Activated CD4-positive, CD25-positive, alpha-beta regulatory T cell treated with anti-CD3 and anti-CD28 coated beads, Interleukin-2, amount 50 U/mL, for 72 hours (primary cell): Measurements from ENCODE around the gene MACROD1.

ENCODE experiments used
- DNase-seq: peaks from one replicate; pipeline ENCODE4 v3.0.0; 2021

The MACROD1 gene

GRCh38 chr11:64008283-64008913, 157.5 kb downstream of the MACROD1 start:
- DNase-seq: no peak

DNA sequence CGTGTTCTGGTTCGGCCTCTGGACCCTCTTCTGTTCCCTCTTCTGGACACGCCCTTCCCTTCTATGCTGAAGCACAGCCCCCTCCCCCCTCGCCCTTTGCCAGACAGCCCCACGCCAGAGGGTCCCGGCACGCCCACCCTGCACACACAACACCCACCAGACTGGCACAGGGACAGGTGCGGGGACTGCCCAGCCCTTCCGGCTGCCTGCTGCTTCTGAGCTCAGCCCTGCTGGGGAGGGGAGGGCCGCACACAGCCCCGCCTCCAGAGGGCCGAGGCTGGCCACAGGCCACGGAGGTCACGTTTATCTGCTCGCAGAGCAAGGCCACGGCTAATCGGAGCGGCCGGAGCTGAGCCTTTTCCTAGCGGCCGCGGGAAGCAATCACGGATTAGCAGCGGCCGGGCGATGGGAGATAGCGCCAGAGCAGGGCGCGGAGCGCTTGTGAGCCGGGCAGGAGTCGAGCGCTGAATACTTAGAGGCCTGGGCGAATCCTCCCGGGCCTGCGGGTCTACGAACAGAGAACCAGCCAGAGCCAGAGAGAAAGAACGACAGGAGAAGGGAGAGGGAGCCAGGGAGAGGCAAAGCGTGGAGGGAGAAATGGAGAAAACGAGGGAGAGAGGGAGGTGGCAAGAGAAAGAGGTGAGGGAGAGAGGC, 158.2 kb downstream of the MACROD1 start:
- no peak for DNase-seq

DNA sequence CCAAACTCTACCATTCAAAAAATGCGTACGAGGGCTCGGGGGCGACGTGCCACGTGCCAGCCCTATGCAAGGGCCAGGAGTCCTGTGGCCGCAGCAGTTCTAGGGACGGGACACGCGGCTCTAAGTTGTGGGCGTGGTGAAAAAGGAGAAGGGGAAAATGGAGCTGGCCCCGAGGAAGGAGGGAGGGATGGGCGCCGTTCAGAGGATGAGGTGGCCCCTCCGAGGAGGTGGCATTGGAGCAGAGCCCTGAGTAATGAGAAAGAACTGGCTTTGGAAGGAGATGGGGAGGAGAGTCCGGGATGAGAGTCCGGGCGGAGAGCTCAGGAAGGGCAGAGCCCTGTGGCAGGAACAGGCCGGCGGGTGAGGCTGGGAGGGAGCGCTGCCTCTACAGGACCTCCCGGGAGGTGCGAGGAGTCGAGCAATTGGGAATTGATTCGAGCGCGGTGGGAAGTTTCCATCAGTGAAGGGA, 158.7 kb downstream of the MACROD1 start:
- DNase-seq: no peak

DNA sequence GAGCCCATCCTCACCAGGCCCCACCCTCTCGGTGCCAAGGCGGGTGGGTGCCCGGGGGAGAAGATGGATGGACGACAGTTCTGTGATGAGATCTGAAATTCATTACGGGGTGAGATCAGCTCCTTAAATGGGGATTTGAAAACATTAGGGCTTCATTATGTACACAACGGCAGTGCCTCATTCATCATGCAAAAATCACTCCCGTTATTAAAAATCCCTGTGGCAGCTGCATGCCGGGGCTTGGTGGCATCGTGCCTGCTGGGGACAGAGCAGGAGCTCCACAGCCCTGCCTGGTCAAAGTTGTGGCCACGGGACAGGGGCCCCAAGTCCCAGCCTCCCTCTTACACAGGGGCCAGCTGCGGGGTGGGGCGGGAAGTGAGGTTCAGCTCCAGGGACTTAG, 159.5 kb downstream of the MACROD1 start:
- no peak for DNase-seq

GRCh38 chr11:64005691-64006090, 160.2 kb downstream of the MACROD1 start:
- DNase-seq: no peak

DNA sequence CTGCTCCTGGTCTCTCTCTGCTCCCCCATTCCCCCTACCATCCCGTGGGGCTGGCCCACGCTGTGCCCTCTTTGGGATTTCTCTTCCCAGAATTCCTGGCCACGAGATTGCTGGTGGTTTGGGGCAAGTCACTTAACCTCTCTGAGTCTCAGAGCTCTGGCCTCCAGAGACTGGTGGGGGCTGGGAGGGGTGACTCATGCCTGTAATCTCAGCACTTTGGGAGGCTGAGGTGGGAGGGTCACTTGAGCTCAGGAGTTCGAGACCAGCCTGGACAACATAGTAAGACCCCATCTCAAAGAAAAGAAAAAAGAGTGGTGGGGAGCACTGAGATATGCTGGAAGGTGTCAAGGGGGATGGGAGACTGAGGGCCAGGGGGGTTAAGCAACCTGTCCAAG, 161.3 kb downstream of the MACROD1 start:
- DNase-seq: no peak

DNA sequence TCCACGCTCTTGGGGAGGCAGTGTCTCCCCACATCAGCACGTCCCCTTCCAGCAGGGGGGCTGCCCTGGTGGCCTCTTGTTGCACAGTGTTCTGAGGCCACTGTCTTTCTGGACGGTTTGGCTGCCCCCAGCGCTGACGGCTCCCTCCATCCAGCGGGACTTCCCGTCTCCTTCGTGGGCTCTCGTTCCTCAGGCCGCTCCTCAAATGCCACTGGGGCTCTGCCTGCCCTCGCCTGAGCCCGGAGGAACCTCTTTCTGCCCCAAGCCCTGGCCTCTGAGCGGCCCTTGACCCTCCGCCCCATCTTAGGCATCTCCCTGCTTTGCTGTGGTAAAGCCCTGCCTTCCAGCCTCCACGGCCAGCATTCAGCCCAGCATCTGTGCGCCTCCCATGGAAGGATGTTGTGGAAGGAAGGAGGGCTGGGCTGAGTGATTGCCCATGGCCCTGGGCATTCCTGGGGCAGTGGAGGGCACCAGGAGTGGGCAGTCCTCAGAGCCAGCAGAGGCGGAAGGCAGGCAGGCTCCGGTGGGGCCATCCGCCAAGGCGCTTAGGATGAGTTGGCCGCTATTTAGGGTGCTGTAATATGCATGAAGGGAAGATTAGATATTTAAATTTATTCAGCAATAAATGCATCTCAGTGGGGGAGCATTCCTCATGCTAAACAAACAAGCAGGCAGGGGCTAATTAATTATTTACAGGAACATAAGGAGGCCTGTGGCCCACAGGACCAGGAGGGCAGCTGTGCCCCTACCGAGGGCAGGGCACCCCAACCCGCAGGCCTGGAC, 161.9 kb downstream of the MACROD1 start:
- DNase-seq: no peak

- no peak for DNase-seq
Observed at GRCh38 chr11:64001484-64002420, 164.2 kb downstream of the MACROD1 start.

DNA sequence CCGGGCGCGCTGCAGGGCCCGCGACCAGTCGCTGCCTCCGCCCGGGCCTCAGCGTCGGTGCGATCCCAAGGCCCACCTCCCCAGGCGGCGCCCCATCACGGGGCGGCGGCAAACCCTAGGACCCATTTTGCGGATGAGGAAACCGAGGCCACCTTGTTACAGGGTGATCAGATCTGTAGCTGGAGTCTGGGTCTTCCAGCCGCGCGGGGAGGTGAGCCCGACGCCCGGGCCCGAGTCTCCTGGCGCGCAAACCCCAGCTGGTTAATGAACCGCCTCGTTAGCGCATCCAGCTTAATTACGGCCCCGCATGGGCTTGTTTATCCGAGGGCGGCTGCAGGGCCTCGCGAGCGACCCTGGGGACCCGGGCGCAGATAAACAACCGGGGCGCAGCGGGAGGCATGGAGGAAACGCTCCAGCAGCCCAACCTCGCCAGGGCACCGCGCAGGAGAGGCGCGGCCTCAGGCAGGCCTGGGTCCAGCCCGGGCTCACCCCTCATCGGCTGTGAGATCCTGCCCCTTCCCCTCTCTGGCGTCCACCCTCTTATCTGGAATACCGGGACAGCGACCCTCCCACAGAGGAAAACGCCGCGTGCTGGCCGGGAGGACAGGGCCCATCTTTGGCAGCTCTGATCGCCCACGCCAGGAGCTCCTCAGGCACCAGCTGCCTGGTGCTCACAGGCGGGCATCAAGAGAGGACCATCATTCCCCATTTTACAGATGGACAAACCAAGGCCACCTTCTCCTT, 165.0 kb downstream of the MACROD1 start:
- DNase-seq: no peak

DNA sequence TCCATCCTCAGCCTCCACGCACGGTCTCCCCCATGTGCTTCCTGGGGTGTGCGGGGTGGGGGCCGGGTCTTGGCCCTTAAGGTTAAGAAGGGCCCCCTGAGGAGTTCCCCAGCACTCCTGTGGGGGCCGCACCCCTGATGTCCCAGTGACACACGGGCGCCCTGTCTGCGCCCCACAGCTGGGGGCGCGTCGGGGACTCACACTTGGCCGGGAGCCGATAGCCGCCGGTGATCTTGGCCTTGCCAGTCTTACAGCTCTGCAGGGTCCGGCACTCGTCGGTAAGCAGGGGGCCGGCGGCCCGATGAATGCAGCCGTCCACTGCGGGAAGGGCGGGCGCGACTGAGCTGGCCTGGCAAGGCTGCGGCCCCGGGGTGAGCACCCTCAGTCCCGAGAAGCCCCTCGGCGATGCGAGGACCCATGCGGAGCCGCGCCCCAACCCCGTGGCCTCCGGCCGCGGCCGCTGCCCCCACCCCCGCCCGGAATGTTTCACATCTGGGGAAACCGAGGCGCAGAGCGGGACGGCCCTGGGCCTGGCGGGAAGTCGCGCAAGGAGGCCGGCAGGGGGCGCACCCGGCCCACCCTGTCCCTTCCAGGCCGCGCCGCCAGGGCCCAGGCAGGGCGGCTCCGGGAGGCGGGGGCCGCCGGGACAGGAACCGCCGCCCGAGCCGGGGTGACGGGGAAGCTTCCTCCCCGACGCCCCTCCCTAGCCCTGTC, 165.7 kb downstream of the MACROD1 start:
- peak; percentile 77 for DNase-seq

DNA sequence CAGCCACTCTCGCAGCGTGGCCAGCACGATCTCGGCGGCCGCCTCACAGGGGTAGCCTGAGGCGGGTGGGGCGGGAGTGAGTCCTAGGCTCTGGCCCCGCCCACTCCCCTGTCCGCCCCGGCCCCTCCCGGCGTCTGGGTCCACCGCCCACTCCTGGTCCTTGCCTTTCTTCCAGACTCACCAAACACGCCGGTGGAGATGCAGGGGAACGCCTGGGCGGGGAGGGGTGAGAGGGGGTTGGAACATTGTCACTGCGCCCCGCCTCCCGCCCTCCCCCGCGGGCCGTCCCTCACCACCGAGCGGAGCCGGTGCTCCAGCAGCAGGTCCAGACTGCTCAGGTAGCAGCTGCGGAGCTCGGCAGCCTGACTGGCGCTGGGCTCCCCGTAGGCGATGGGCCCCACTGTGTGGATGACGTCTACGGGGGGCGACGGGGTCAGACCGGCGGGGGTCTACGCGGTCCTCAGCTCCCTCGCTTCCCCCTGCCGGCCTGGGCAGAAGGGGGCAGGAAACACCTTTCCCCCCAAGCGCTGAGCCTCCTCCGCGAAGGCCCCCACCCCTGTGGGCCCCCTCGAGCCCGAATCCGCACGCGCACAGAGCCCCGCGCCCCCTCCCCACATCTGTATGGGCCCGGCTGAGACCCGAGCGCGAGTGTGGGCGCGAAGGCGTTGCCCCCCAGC, 166.4 kb downstream of the MACROD1 start:
- DNase-seq: peak; percentile 64

GRCh38 chr11:63998558-63999348, 167.2 kb downstream of the MACROD1 start:
- no peak for DNase-seq

DNA sequence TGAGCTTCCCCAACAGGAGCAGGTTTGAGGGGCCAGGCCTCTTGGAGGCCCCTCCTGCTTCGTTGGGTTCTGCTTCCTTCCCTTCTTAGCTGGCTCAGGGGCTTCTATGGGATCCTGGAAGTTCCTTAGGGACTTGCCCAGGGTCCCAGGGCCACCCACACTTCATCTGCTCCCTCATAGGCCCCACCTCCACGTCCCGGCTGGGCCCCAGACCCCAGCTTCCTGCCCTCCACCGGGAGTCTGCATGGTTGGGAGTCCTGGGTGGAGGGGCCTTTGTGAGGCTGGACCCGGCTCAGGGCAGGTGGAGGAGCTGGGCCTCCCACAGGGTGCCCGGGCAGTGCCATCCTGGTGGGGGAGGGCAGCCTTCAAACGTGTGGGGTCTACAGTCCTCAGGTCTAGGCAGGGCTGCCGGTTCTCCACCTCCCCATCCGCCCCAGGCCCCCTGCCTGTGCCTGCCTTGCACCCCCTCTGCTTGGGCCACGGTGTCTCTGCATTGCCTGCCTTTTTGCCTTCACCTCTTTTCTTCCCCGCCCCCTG, 168.0 kb downstream of the MACROD1 start:
- DNase-seq: no peak

GRCh38 chr11:63997104-63997700, 168.7 kb downstream of the MACROD1 start:
- DNase-seq: no peak

GRCh38 chr11:63996512-63996911, 169.4 kb downstream of the MACROD1 start:
- no peak for DNase-seq

DNA sequence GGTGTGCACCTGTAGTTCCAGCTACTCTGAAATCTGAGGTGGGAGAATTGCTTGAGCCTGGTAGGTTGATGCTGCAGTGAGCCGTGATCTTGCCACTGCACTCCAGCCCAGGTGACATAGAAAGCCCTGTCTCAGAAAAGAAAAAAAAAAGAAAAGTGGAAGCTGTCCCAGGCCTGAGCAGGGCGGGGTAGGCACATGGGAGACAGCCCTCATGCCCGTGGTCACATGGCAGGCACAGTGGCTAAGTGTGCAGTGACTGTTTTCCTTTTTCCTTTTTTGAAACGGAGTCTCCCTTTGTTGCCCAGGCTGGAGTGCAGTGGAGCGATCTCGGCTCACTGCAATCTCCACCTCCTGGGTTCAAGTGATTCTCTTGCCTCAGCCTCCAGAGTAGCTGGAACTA, 171.9 kb downstream of the MACROD1 start:
- no peak for DNase-seq

GRCh38 chr11:63993100-63993499, 172.8 kb downstream of the MACROD1 start:
- DNase-seq: no peak

DNA sequence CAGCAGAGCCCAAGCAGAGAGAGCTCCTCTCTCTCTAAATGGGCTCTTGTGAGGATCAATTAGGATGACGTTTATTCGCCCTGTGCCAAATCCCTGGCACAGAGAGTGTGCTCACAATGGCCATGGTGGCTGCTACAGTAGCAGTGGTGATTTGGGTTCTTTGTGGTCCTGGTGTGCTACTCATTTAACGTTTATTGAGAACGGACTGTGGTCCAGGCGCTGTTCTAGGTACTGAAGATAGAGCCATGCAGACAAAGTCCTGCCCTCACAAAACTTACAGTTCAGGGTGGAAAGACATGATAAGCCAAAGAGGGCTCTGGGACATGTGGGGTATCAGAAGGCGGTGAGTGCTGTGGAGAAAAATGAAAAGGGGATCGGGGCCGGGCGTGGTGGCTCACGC, 174.4 kb downstream of the MACROD1 start:
- DNase-seq: no peak

DNA sequence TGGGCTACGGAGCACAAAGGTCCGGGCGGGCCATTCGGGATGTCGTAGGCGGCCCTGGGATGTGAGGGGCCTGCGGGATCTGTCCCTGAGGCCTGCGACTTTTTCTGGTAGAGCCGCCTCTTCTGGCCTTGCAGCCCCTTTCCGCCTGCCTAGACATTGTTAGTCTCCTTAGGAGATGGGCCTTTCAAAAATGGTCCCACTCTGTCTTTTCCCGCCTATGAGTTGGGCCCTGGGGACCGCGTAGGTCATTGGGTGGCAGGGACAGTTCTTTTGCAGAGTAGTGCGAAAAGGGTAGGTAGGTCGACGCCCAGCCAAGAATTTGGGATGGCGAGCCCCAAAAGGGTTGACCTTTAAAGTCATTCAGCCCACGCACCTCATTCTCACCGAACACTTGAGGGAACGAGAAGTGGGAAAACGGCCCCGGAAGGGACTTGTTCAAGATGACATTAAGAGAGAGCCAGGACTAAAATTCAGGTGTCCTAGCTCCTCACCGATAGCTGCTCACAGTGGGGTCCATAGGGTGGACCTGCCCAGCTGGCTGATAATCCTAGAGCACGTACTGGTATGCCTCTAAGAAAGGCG, 178.9 kb downstream of the MACROD1 start:
- DNase-seq: no peak
